SK-N-MC (cell line): ENCODE measurements around the gene CTTN.

Experiments used
- EZH2 ChIP-seq: fragments of 200-600 bp; sonication (generic); IDR thresholded peaks from one replicate; pipeline ENCODE4 v1.6.1; 2017; ENCODE audit warnings: antibody characterized with exemption
- FOXP2 ChIP-seq: optimal IDR thresholded peaks from 2 replicates; pipeline ENCODE3; 2011; ENCODE audit warnings: mild to moderate bottlenecking, moderate library complexity; ENCODE audit not compliant: insufficient read depth; ENCODE audit errors: extremely low read length, control extremely low read depth
- POLR2AphosphoS5 ChIP-seq: IDR thresholded peaks from 2 replicates; pipeline ENCODE4 v1.6.1; 2012; ENCODE audit warnings: mild to moderate bottlenecking, low read depth, low read length, borderline replicate concordance

DNA sequence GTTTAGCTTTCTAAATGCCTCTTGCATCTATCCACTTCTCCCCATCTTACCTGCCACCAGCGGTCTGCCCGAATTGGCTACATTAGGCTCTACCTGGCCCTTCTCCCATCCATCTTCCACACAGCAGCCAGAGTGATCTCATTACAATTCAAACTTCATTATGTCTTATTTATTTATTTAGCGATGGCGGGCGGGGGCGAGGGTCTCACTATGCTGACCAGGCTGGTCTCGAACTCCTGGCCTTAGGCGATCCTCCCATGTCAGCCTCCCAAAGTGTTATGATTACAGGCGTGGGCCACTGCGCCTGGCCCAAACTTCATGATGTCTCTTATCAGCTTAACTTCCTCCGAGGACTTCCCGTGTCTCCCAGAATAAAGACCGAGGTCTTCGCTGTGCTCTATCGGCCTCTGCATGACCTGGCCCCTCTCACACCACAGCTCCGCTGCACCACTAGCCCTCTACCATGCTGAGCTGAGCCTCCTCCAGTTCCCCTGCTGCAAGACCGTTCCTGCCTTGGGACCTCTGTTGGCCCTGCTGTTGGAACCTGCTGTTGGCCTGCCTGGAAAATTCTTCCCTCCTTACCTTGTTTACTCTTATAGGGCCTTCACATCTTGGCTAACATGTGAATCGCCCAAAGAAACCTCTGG is 870 bp upstream of the CTTN start:
- no peak for TF ChIP-seq POLR2AphosphoS5
- no peak for TF ChIP-seq EZH2
- no peak for TF ChIP-seq FOXP2
